HG02943 (cell line): ENCODE data around the gene TXNDC2.

Experiments used
- ATAC-seq: cut with Tn5 transposase; IDR thresholded peaks from one replicate; pipeline ENCODE4 v1.9.1; 2021; ENCODE audit warnings: mild to moderate bottlenecking, low read depth, moderate library complexity; ENCODE audit not compliant: unreplicated experiment

TXNDC2 gene

GRCh38 chr18:9859232-9859631, 26.5 kb upstream of the TXNDC2 start:
- ATAC-seq, result no peak

GRCh38 chr18:9860682-9861081, 25.1 kb upstream of the TXNDC2 start:
- no peak for ATAC-seq

- peak; percentile 74 for ATAC-seq
Measured at GRCh38 chr18:9861157-9861556, 24.6 kb upstream of the TXNDC2 start.

GRCh38 chr18:9861933-9862332, 23.8 kb upstream of the TXNDC2 start:
- ATAC-seq, result peak; percentile 62

- ATAC-seq, result no peak
Measured at GRCh38 chr18:9862686-9863085, 23.1 kb upstream of the TXNDC2 start.

GRCh38 chr18:9863282-9863681, 22.5 kb upstream of the TXNDC2 start:
- no peak for ATAC-seq

- no peak for ATAC-seq
Measured at GRCh38 chr18:9865764-9866490, 19.8 kb upstream of the TXNDC2 start.

GRCh38 chr18:9866627-9867026, 19.1 kb upstream of the TXNDC2 start:
- ATAC-seq, result no peak

GRCh38 chr18:9867071-9867594, 18.6 kb upstream of the TXNDC2 start:
- ATAC-seq, result no peak

GRCh38 chr18:9868857-9869714, 16.7 kb upstream of the TXNDC2 start:
- no peak for ATAC-seq

- ATAC-seq, result peak; percentile 66
Measured at GRCh38 chr18:9869715-9870430, 15.9 kb upstream of the TXNDC2 start.

- peak; percentile 22 for ATAC-seq
Measured at GRCh38 chr18:9870431-9871008, 15.3 kb upstream of the TXNDC2 start.

- ATAC-seq, result no peak
Measured at GRCh38 chr18:9871244-9871746, 14.5 kb upstream of the TXNDC2 start.

- no peak for ATAC-seq
Measured at GRCh38 chr18:9872823-9873222, 12.9 kb upstream of the TXNDC2 start.

GRCh38 chr18:9874728-9875127, 11.0 kb upstream of the TXNDC2 start:
- no peak for ATAC-seq

- no peak for ATAC-seq
Measured at GRCh38 chr18:9876212-9876866, 9.4 kb upstream of the TXNDC2 start.

- ATAC-seq, result no peak
Measured at GRCh38 chr18:9876867-9877654, 8.7 kb upstream of the TXNDC2 start.

GRCh38 chr18:9877655-9878014, 8.1 kb upstream of the TXNDC2 start:
- ATAC-seq, result no peak

- no peak for ATAC-seq
Measured at GRCh38 chr18:9878095-9878494, 7.7 kb upstream of the TXNDC2 start.
